Measurements from ENCODE around the gene SCN4B.
"Not testable (repeated sequence)": the region's sequence is repeated elsewhere in the genome, so short reads cannot be mapped to it uniquely, and the experiment has no call there.

SCN4B gene

DNA sequence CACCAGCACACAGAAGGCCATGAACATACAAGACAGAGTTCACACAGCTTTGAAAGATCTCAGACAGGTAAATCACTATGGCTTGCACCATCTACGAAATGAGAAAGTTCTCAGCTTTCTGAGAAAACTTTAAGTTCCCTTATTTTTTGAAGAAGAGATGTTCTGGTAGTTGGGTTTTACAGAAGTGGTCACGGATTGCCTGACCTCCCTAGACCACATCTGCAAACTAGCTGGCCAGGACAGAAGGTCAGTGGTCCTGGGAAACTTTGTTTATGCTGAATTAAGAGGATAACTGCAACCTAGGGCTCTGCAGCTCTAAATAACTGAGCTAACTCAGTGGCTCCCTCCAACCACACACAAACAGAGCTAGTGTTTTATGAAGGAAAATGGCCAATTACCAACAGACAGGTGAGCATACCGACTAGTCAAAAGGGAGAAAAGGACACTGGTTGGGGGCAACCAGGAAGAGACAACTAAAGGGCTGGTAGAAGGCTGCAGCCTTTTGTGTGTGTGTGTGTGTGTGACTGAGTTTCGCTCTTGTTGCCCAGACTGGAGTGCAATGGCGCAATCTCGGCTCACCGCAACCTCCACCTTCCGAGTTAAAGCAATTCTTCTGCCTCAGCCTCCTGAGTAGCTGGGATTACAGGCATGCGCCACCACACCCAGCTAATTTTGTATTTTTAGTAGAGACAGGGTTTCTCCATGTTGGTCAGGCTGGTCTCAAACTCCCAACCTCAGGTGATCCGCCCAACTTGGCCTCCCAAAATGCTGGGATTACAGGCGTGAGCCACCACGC is 32.4 kb upstream of the SCN4B start:
- Mint-ChIP-seq H3K27me3 (peaks cover 19% of the 10 kb centered on the region), H3K36me3 (ENCODE audit: insufficient read depth) (peaks cover 3% of the 10 kb centered on the region), H3K4me3 (no peak overlapping the region), H3K27ac (ENCODE audit: low read depth) (no peak overlapping the region), H3K9me3 (no peaks in the 10 kb centered on the region), H3K4me1 (no peaks in the 10 kb centered on the region)
- DNase-seq (ENCODE audit: low spot score in 2 of 2) (no peak), ATAC-seq (replicated peaks; ENCODE audit: extremely low read depth, poor library complexity, severe bottlenecking) (no peak)

DNA sequence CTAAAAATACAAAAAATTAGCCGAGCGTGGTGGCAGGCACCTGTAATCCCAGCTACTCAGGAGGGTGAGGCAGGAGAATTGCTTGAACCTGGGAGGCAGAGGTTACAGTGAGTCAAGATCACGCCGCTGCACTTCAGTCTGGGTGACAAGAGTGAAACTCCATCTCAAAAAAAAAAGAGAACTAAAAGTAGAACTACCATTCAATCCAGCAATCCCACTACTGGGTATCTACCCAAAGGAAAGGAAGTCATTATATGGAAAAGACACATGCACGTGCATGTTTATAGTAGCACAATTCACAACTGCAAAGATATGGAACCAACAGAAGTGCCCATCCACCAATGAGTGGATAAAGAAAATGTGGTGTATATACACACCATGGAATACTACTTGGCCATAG is 31.1 kb upstream of the SCN4B start:
- not testable (repeated sequence) for H3K36me3 Mint-ChIP-seq (ENCODE audit: insufficient read depth); H3K9me3 Mint-ChIP-seq; H3K27ac Mint-ChIP-seq (ENCODE audit: low read depth); H3K4me3 Mint-ChIP-seq; ATAC-seq (replicated peaks; ENCODE audit: extremely low read depth, poor library complexity, severe bottlenecking); DNase-seq (ENCODE audit: low spot score in 2 of 2); H3K4me1 Mint-ChIP-seq
- peaks cover 25% of the 10 kb centered on the region for H3K27me3 Mint-ChIP-seq

DNA sequence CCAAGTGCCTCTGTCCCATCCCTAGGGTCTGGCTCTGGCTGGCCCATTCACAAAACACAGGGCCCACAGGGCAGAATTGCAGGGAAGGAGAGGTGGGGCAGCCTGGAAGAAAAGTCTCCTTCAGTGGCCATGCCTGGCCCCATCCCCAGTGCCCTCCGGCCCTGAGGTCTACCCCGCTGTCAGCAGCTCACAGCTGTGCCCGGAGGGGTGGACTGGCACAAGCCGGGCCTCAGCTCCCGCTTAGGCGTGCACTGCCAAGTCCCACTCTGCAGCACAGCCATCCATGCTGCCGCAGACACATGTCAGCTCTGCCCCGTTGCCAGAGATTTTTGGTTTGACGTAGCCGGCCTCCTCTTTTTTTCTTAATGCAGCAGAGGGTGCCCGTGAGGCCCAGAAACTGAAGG is 27.7 kb upstream of the SCN4B start:
- ATAC-seq (replicated peaks; ENCODE audit: extremely low read depth, poor library complexity, severe bottlenecking) (no peak), DNase-seq (ENCODE audit: low spot score in 2 of 2) (no peak)
- Mint-ChIP-seq H3K36me3 (ENCODE audit: insufficient read depth) (peaks cover 3% of the 10 kb centered on the region), H3K4me3 (no peak overlapping the region), H3K4me1 (no peaks in the 10 kb centered on the region), H3K27ac (ENCODE audit: low read depth) (no peak overlapping the region), H3K27me3 (peaks cover 35% of the 10 kb centered on the region), H3K9me3 (no peaks in the 10 kb centered on the region)

DNA sequence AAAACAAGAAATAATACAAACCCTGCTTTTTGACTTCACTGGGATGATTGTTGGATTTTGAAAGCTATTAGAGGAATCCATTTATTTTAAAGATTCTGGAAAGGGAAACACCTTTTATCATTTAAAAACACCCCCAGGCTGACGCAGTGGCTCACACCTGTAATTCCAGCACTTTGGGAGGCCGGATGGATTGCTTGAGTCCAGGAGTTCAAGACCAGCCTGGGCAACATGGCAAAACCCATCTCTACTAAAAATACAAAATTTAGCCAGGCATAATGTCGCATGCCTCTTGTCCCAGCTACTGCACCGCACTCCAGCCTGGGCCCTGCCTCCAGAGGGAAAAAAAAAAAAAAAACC is 24.1 kb upstream of the SCN4B start:
- Mint-ChIP-seq H3K9me3 (no peaks in the 10 kb centered on the region), H3K4me1 (no peaks in the 10 kb centered on the region), H3K36me3 (ENCODE audit: insufficient read depth) (no peaks in the 10 kb centered on the region), H3K4me3 (no peak overlapping the region), H3K27ac (ENCODE audit: low read depth) (no peak overlapping the region), H3K27me3 (peaks cover 48% of the 10 kb centered on the region)
- no peak for DNase-seq (ENCODE audit: low spot score in 2 of 2)
- ATAC-seq (replicated peaks; ENCODE audit: extremely low read depth, poor library complexity, severe bottlenecking), result no peak

DNA sequence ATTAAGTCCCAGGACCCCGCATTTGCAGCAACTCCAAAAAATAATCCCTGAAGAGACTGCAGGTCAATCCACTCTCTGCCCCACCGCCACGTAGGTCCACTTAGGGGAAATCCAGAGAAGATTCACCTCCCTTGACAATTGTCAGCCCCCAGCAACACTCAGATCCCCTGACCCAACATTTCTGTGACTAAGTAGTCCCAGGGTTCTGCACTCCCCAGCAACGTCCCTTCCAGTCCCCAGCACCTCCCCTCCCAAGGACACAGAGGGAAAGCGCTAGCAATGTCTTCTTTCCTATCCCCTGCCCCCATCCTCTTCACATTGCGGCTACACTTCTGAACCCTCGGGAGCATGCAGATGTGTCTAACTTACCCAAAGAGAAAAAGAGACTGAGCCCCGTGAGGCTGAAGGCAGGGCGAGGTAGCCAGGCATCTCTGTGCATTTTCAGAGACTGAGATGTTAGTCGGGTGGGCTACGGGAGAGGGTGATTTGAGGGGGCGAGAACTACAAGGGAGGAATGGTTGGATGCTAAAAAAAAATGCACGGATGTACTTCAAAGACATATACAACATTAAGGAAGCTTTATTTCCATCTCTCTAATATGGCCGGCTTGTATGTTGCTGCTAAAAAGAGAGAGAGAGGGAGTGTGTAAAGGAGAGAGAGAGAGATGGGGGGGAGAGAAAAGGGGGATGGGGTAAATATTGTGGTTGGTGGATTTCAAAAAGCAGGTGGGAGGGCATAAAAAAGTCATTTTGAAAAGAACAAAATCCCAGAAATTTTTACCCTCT is 23.6 kb upstream of the SCN4B start, which contains the start of gene SCN2B:
Gene SCN2B, minus strand, starts transcription at position 647 of the 785 bp plus-strand sequence. Its CDS starts 208 bp downstream, at position 439.
- no peak for ATAC-seq (replicated peaks; ENCODE audit: extremely low read depth, poor library complexity, severe bottlenecking)
- no peaks in the 10 kb centered on the region for H3K4me1 Mint-ChIP-seq
- H3K27ac Mint-ChIP-seq (ENCODE audit: low read depth), result no peak within 1 kb of the TSS
- DNase-seq (ENCODE audit: low spot score in 2 of 2), result no peak
- no peaks in the 10 kb centered on the region for H3K9me3 Mint-ChIP-seq
- H3K36me3 Mint-ChIP-seq (ENCODE audit: insufficient read depth), result no peaks in the 10 kb centered on the region
- H3K4me3 Mint-ChIP-seq, result no peak within 1 kb of the TSS
- H3K27me3 Mint-ChIP-seq, result peaks cover 48% of the 10 kb centered on the region

DNA sequence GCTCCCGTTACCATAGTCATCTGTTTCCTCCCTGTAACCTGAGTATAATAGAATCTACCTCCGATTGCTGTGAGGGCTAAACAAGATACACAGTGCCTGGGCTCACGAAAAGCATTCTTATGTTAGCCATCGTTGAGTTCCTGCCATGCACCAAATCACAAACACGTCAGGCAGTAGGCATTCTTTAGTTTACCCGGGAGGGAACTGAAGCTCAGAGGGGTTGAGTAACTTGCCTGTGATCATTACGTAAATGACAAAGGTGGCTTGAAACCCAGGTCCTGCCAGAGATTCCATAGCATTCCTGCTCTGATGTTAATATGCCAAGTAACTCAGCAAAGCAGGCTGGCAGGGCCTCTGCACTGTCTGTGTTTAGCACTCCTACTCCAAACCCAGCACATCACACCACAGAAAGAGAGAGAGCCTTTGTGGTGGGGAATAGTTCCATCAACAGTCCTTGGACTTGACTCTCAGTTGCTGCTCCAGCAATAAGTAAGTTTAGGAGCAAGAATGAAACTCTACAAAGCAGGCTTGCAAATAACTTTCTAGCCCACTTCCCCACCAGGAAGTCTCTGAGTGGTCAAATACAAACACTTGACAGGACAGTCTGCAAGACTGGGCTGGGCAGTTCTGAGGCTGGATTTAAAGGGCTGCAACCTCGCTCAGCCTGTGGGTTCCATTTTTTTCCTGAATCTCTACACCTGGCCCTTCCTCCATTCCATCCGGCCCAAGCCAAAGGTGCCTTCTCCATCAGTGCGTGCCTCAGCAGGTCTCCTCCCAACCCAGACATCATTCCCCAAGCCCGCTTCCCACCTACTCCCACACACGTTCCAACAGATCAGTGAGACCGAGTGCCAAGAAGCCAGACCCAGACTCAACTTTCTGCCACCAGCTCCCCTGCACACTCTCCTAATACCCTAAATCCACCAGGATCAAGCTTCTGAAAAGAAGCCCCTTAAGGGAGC is 22.7 kb upstream of the SCN4B start:
- H3K27ac Mint-ChIP-seq (ENCODE audit: low read depth), result no peak overlapping the region
- peaks cover 45% of the 10 kb centered on the region for H3K27me3 Mint-ChIP-seq
- no peak overlapping the region for H3K4me3 Mint-ChIP-seq
- ATAC-seq (replicated peaks; ENCODE audit: extremely low read depth, poor library complexity, severe bottlenecking) (no peak), DNase-seq (ENCODE audit: low spot score in 2 of 2) (no peak)
- no peaks in the 10 kb centered on the region for H3K36me3 Mint-ChIP-seq (ENCODE audit: insufficient read depth)
- no peaks in the 10 kb centered on the region for H3K4me1 Mint-ChIP-seq
- no peaks in the 10 kb centered on the region for H3K9me3 Mint-ChIP-seq

DNA sequence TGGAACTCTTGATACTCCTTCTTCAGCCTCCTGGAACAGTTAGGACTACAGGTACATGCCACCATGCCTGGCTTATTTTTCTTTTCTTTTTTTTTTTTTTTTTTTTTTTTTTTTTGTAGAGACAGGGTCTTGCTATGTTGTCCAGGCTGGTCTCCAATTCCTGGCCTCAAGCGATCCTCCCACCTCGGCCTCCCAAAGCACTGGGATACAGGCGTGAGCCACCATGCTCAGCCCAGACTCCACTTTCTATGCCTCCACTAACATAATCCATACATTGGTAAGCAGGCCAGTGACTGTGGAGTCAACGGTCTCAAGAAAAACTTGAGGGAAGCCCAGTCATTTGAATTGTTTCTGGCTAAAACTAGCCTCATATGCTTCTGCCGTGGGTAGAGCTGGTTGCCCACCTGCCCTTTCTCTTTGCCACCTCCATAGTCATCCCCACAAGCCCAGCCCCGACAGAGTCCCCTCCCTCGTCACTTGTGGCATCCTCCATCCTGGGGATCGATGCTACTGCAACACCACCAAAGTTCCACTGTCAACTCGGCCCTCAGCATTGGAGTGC is 21.5 kb upstream of the SCN4B start:
- DNase-seq (ENCODE audit: low spot score in 2 of 2), result no peak
- H3K36me3 Mint-ChIP-seq (ENCODE audit: insufficient read depth), result no peaks in the 10 kb centered on the region
- H3K4me1 Mint-ChIP-seq, result no peaks in the 10 kb centered on the region
- ATAC-seq (replicated peaks; ENCODE audit: extremely low read depth, poor library complexity, severe bottlenecking), result no peak
- no peaks in the 10 kb centered on the region for H3K9me3 Mint-ChIP-seq
- peaks cover 48% of the 10 kb centered on the region for H3K27me3 Mint-ChIP-seq
- no peak overlapping the region for H3K27ac Mint-ChIP-seq (ENCODE audit: low read depth)
- no peak overlapping the region for H3K4me3 Mint-ChIP-seq

DNA sequence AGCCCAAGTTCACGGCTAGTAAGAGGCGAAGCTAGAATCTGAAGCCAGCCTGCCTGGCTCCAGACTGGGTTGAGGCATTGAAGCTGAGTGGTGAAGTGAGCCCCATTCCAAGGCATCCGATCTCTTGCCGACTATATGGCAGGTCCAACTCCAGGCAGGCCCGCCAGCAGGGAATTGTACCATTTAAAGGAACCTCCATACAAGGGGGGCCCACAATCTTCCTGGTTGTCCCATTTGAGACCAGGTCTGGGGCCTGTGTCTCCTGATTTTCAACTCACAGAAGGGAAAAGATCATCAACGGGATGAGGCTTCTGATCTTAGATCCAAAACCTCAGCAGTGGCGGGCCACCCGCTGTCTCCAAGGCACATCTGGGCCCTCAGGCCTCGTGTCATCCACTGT is 19.7 kb upstream of the SCN4B start:
- H3K9me3 Mint-ChIP-seq, result no peaks in the 10 kb centered on the region
- no peak overlapping the region for H3K27ac Mint-ChIP-seq (ENCODE audit: low read depth)
- no peaks in the 10 kb centered on the region for H3K36me3 Mint-ChIP-seq (ENCODE audit: insufficient read depth)
- H3K4me3 Mint-ChIP-seq, result no peak overlapping the region
- DNase-seq (ENCODE audit: low spot score in 2 of 2) (no peak), ATAC-seq (replicated peaks; ENCODE audit: extremely low read depth, poor library complexity, severe bottlenecking) (no peak)
- H3K27me3 Mint-ChIP-seq, result peaks cover 64% of the 10 kb centered on the region
- H3K4me1 Mint-ChIP-seq, result no peaks in the 10 kb centered on the region

DNA sequence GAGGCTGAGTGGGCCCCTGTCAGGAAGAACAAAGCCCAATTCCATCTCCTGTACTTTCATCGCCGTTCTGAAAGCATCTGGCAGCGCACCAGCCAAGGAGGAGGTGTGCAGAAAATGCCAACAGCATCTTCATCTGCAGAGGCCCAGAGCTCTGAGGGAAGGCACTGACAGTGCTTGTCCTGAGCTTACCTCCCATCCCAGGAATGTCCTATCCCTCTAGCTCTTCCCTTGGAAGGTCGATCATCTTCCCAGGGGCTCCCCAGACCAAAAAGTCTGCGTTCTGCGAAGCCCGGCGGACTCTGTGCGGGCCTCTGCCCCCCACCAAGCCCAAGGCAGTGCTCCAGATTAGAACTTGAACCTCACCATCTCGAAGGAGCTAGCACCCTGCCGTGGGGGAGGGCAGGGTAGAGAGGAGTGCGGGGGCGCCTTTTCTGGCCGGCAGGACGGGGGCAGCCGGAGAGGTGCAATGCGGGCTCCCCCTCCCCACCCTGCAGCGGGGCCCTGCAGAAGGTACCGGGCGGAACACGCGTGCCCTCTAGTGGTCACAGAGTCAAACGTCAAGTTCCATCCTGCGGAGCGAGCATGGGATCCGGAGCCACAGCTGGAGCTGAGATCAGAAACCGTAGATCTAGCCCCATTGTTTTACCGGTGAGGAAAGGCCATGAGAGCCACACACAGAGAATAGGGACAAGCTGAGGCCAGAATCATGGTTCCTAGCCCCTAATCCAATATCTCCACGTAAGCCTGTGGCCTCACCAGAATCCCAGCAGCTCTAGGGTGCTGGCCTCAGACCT is 18.8 kb upstream of the SCN4B start:
- Mint-ChIP-seq H3K4me3 (no peak overlapping the region), H3K36me3 (ENCODE audit: insufficient read depth) (no peaks in the 10 kb centered on the region), H3K9me3 (no peaks in the 10 kb centered on the region), H3K27ac (ENCODE audit: low read depth) (no peak overlapping the region), H3K27me3 (peaks cover 64% of the 10 kb centered on the region), H3K4me1 (no peaks in the 10 kb centered on the region)
- DNase-seq (ENCODE audit: low spot score in 2 of 2) (peak; percentile 46 to 60), ATAC-seq (replicated peaks; ENCODE audit: extremely low read depth, poor library complexity, severe bottlenecking) (peak; percentile 67)

DNA sequence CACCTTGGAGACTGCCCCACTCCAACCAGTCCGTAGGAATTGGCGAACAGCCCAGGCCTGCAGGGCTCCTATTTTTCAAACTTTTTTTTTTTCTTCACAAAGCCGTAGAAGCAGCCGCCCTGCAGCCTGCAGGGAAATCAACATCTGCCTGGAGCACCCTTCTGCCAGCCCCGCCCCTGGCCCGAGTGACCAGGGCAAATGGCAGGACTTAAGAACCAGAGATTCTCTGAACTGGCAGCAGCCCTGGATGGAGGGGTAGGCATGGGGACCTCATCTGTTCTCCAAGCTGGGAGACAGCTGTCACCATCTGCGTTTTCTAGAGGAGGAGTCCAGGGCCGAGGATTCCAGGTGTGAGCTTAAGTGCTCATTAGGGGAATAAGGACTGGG is 18.3 kb upstream of the SCN4B start:
- ATAC-seq (replicated peaks; ENCODE audit: extremely low read depth, poor library complexity, severe bottlenecking), result no peak
- Mint-ChIP-seq H3K36me3 (ENCODE audit: insufficient read depth) (no peaks in the 10 kb centered on the region), H3K27me3 (peaks cover 59% of the 10 kb centered on the region), H3K27ac (ENCODE audit: low read depth) (no peak overlapping the region), H3K4me3 (no peak overlapping the region), H3K4me1 (no peaks in the 10 kb centered on the region), H3K9me3 (no peaks in the 10 kb centered on the region)
- DNase-seq (ENCODE audit: low spot score in 2 of 2), result no peak

DNA sequence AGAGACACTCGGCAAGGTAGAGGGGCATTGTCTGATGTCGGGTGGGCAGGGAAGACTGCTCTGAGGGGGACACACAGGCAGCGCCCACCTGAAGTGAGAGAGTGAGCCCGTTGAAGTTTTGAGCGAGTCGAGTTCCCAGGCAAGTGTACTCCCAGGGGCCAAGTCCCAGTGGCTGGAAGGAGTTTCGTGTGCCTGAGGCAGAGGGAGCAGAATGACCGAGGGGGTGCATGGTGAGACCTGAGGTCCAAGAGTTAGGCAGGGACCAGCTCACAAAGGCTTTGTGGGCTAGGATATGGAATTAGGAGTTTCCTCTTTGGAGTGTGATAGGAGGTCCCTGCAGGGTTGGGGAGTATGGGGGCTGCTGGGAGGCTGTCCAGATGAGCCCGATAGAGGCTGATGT is 17.6 kb upstream of the SCN4B start:
- Mint-ChIP-seq H3K36me3 (ENCODE audit: insufficient read depth) (no peaks in the 10 kb centered on the region), H3K9me3 (no peaks in the 10 kb centered on the region), H3K27ac (ENCODE audit: low read depth) (no peak overlapping the region), H3K4me1 (no peaks in the 10 kb centered on the region), H3K4me3 (no peak overlapping the region), H3K27me3 (peaks cover 53% of the 10 kb centered on the region)
- ATAC-seq (replicated peaks; ENCODE audit: extremely low read depth, poor library complexity, severe bottlenecking) (no peak), DNase-seq (ENCODE audit: low spot score in 2 of 2) (no peak)

Data from central memory CD8-positive, alpha-beta T cell (primary cell).